ENCODE data around the gene LIAS.

LIAS gene

DNA sequence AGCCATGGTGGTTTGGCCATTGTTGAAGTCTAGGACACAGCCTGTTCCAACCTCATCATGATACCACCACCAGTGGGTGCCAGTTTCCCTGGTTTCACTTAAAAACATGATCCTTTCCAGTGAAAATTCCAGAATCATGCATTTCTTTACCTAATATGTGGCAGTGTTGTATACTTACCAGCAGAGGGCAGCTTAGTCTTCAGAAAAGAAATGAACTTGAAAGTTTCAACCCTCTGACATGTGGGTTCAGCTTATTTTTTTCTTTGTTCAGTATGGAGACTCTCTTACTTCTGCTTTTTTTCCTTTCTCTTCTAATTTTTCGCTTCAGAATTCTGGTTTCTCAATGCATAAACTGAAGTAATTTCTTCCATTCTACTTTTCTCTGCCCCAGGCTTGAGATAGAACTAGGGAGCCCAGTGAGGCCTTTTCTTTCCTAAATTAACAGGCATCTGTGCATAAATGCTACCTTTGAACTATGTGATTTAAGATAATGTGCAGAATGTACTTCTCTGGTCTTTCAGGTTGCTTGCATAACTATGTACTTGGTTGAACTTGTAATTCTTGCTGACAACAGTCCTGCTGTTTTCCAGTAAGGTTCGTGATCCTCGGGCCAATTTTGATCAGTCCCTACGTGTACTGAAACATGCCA, 10.7 kb downstream of the LIAS start:
- H3K4me3 ChIP-seq = no peak overlapping the region
- DNase-seq = peak; percentile 65 to 71
- TF ChIP-seq, protein P1, sequence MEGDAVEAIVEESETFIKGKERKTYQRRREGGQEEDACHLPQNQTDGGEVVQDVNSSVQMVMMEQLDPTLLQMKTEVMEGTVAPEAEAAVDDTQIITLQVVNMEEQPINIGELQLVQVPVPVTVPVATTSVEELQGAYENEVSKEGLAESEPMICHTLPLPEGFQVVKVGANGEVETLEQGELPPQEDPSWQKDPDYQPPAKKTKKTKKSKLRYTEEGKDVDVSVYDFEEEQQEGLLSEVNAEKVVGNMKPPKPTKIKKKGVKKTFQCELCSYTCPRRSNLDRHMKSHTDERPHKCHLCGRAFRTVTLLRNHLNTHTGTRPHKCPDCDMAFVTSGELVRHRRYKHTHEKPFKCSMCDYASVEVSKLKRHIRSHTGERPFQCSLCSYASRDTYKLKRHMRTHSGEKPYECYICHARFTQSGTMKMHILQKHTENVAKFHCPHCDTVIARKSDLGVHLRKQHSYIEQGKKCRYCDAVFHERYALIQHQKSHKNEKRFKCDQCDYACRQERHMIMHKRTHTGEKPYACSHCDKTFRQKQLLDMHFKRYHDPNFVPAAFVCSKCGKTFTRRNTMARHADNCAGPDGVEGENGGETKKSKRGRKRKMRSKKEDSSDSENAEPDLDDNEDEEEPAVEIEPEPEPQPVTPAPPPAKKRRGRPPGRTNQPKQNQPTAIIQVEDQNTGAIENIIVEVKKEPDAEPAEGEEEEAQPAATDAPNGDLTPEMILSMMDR (IDR thresholded peaks at IDR 0.05) = peak; percentile 83 to 92
- H3K4me1 ChIP-seq = no peaks in the 10 kb centered on the region
- no peaks in the 10 kb centered on the region for H3K9me3 ChIP-seq
- peak overlapping the region in 1 of 2 donors; percentile 18 for H3K27ac ChIP-seq
- H3K27me3 ChIP-seq = no peaks in the 10 kb centered on the region
- H3K36me3 ChIP-seq = peaks cover 0 to 14% (median 10%) of the 10 kb centered on the region in 3 donors
- intact Hi-C loops (cut with DNase I; ENCODE audit: low total_unique reads) = loop anchor here (5.0 kb wide), 2 partner anchors 173 to 508 kb away; partner anchors contain the start of gene PDS5A

DNA sequence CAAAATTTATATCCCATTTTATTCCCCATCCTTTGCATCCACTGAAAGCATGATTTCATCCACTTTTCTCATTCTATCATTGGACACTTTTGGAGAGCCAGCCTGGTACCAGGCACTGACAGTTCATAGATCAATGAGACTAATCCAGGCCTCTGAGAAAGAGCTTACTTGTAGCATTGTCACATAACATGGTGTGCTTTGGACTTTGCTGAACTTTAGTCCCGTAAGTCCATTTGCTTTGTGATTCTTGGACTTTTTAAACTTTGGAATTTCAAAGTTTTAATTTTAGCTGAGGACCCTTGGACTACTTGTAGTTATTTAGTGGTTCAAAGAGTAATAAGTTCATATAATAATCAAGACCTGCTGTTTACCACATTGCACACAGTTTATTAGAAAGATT, 11.5 kb downstream of the LIAS start:
- Histone ChIP-seq H3K9me3 (no peaks in the 10 kb centered on the region), H3K4me1 (no peaks in the 10 kb centered on the region), H3K4me3 (no peak overlapping the region), H3K27ac (no peak overlapping the region), H3K36me3 (peaks cover 0 to 6% (median 4%) of the 10 kb centered on the region in 3 donors), H3K27me3 (no peaks in the 10 kb centered on the region)
- intact Hi-C loops (cut with DNase I; ENCODE audit: low total_unique reads) = loop anchor here (5.0 kb wide), 1 partner anchor 507 kb away; the partner anchor contains the start of gene PDS5A
- DNase-seq = no peak
- TF ChIP-seq, protein P1 (IDR thresholded peaks at IDR 0.05) = no peak

DNA sequence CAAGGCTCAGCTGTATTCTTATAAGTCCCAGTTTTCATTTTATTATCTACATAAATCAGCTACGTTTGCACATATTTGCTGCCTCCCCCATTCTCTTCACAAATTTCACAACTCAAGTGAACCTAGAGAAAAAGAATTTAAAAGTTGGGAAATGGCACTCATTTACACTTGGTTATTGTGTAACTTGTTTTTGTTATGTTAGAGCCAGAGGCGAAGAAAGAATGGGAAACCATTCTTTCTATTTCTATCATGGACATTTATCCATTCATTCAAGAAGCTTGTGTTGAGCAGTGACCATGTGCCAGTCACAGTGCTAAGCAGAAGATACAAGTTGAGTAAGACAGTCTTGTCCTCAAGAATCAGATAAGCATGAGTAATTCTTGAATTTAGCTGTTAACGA, 13.5 kb downstream of the LIAS start:
- TF ChIP-seq, protein P1 (IDR thresholded peaks at IDR 0.05) = no peak
- no peak overlapping the region for H3K27ac ChIP-seq
- intact Hi-C loops (cut with DNase I; ENCODE audit: low total_unique reads) = loop anchor here (5.0 kb wide), 1 partner anchor 505 kb away; the partner anchor contains the start of gene PDS5A
- H3K36me3 ChIP-seq = peaks cover 0 to 7% (median 0%) of the 10 kb centered on the region in 3 donors
- DNase-seq = no peak
- no peaks in the 10 kb centered on the region for H3K9me3 ChIP-seq
- no peak overlapping the region for H3K4me3 ChIP-seq
- H3K27me3 ChIP-seq = no peaks in the 10 kb centered on the region
- peaks cover 0 to 4% (median 0%) of the 10 kb centered on the region in 4 donors for H3K4me1 ChIP-seq

DNA sequence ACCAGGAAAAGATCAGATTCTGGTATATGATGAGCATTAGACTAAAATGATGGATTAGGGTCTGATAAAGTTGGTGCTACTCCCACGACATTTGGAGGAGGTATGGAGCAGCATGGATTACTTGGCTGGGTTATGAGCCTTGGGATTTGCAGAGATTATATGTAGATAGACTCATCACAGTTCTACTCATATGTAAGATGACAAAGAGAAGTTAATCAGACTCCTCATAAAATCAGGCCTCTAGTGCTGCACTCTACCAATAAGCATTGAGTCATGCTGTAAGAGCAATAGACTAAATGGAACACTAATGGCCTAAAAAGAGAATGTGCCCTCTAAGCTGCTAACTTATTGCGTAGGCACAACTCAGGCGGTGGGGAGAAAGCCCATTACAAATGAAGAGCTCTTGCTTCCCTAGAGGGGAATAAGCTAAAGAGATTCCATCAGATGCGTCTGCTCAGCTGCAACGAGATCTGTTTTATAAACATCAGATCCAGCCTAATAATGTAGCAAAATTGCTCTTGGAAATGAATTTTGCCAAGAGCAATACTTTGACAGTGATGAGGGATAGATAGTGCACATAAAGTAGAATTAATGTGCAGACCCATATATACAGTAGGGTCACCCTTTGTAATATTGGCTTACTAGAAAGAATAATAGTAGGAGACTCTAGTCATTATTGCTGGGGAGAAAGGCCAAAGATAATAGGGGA, 17.5 kb downstream of the LIAS start:
- no peak for DNase-seq
- H3K27me3 ChIP-seq = no peaks in the 10 kb centered on the region
- peaks cover 0 to 7% (median 0%) of the 10 kb centered on the region in 3 donors for H3K36me3 ChIP-seq
- no peaks in the 10 kb centered on the region for H3K9me3 ChIP-seq
- intact Hi-C loops (cut with DNase I; ENCODE audit: low total_unique reads) = no loop called here
- TF ChIP-seq, protein P1 (IDR thresholded peaks at IDR 0.05) = no peak
- H3K4me1 ChIP-seq = peaks cover 0 to 4% (median 0%) of the 10 kb centered on the region in 4 donors
- peak overlapping the region in 1 of 2 donors; percentile 5 for H3K27ac ChIP-seq
- H3K4me3 ChIP-seq = no peak overlapping the region

DNA sequence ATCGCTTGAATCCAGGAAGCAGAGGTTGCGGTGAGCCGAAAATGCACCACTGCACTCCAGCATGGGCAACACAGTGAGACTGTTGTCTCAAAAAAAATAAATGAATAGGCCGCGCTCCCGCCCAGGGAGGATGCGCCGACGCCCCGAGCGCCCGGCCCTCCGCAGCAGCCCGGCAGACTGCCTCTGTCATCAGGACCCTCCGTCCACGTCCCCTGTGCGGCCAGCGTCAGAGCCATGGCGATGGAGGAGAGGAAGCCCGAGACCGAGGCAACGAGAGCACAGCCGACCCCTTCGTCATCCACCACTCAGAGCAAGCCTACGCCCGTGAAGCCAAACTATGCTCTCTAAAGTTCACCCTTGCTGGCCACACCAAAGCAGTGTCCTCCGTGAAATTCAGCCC, 21.4 kb downstream of the LIAS start:
- H3K4me1 ChIP-seq = peaks cover 0 to 4% (median 0%) of the 10 kb centered on the region in 4 donors
- no peak overlapping the region for H3K4me3 ChIP-seq
- no peaks in the 10 kb centered on the region for H3K27me3 ChIP-seq
- no peaks in the 10 kb centered on the region for H3K9me3 ChIP-seq
- H3K36me3 ChIP-seq = peaks cover 0 to 3% (median 0%) of the 10 kb centered on the region in 3 donors
- DNase-seq = no peak
- H3K27ac ChIP-seq = no peak overlapping the region
- TF ChIP-seq, protein P1 (IDR thresholded peaks at IDR 0.05) = no peak
- intact Hi-C loops (cut with DNase I; ENCODE audit: low total_unique reads) = no loop called here
